SH-SY5Y (cell line): Measurements from ENCODE around the gene MID1.

Experiments used
- GATA2 ChIP-seq: IDR thresholded peaks from 2 replicates; pipeline ENCODE4 v1.6.1; 2011; ENCODE audit warnings: mild to moderate bottlenecking, low read depth, low read length
- GATA3 ChIP-seq: IDR thresholded peaks from 2 replicates; pipeline ENCODE4 v1.6.1; 2011; ENCODE audit warnings: low read depth, mild to moderate bottlenecking, low read length, moderate library complexity

GRCh38 chrX:10589098-10589497 lies 31.3 kb downstream of the MID1 start:
- TF ChIP-seq GATA2 (no peak), GATA3 (no peak)
